Measurements from ENCODE around the gene KLHDC3.

KLHDC3 gene

GRCh38 chr6:42969431-42969830 lies 44.6 kb upstream of the KLHDC3 start:
- peak; percentile 92 for DNase-seq
- Histone ChIP-seq H3K36me3 (peaks cover 32% of the 10 kb centered on the region), H3K27me3 (ENCODE audit: insufficient read depth, low read depth, severe bottlenecking) (no peaks in the 10 kb centered on the region), H3K4me3 (ENCODE audit: low read depth, low read length) (no peak overlapping the region), H3K27ac (peak overlapping the region; percentile 72), H3K9me3 (ENCODE audit: severe bottlenecking) (no peaks in the 10 kb centered on the region)
- TF ChIP-seq CTCF (IDR thresholded peaks at IDR 0.05; ENCODE audit: low read depth, low read length): 0 out of 2 replicates have a peak, but pooled peaks have one; percentile 0

GRCh38 chr6:42969934-42970333 lies 44.1 kb upstream of the KLHDC3 start:
- Histone ChIP-seq H3K27ac (peak overlapping the region; percentile 72), H3K36me3 (peaks cover 32% of the 10 kb centered on the region), H3K9me3 (ENCODE audit: severe bottlenecking) (no peaks in the 10 kb centered on the region), H3K4me3 (ENCODE audit: low read depth, low read length) (no peak overlapping the region), H3K27me3 (ENCODE audit: insufficient read depth, low read depth, severe bottlenecking) (no peaks in the 10 kb centered on the region)
- peak; percentile 50 for DNase-seq
- TF ChIP-seq CTCF (IDR thresholded peaks at IDR 0.05; ENCODE audit: low read depth, low read length): no peak

GRCh38 chr6:42970871-42971612 lies 43.0 kb upstream of the KLHDC3 start:
- Histone ChIP-seq H3K27ac (no peak overlapping the region; the same call in none of the 2 replicates), H3K27me3 (ENCODE audit: insufficient read depth, low read depth, severe bottlenecking) (no peaks in the 10 kb centered on the region), H3K9me3 (ENCODE audit: severe bottlenecking) (no peaks in the 10 kb centered on the region), H3K36me3 (peaks cover 25% of the 10 kb centered on the region), H3K4me3 (ENCODE audit: low read depth, low read length) (no peak overlapping the region)
- TF ChIP-seq CTCF (IDR thresholded peaks at IDR 0.05; ENCODE audit: low read depth, low read length): no peak
- no peak for DNase-seq

- TF ChIP-seq CTCF (IDR thresholded peaks at IDR 0.05; ENCODE audit: low read depth, low read length): no peak
- DNase-seq: no peak
- H3K9me3 ChIP-seq (ENCODE audit: severe bottlenecking): no peaks in the 10 kb centered on the region
- H3K4me3 ChIP-seq (ENCODE audit: low read depth, low read length): no peak overlapping the region
- no peak overlapping the region for H3K27ac ChIP-seq
- H3K27me3 ChIP-seq (ENCODE audit: insufficient read depth, low read depth, severe bottlenecking): no peaks in the 10 kb centered on the region
- peaks cover 23% of the 10 kb centered on the region for H3K36me3 ChIP-seq
Measured at GRCh38 chr6:42971746-42972327, 42.2 kb upstream of the KLHDC3 start.

- Histone ChIP-seq H3K9me3 (ENCODE audit: severe bottlenecking) (no peaks in the 10 kb centered on the region), H3K27me3 (ENCODE audit: insufficient read depth, low read depth, severe bottlenecking) (no peaks in the 10 kb centered on the region), H3K36me3 (peaks cover 20% of the 10 kb centered on the region), H3K4me3 (ENCODE audit: low read depth, low read length) (no peak overlapping the region), H3K27ac (no peak overlapping the region)
- DNase-seq: no peak
- no peak for TF ChIP-seq CTCF (IDR thresholded peaks at IDR 0.05; ENCODE audit: low read depth, low read length)
Measured at GRCh38 chr6:42973926-42974325, 40.1 kb upstream of the KLHDC3 start.

Measured in WERI-Rb-1 (cell line).